Esophagus muscularis mucosa (tissue), 4 donors: ENCODE measurements around the gene PKP1. TPM values are rescaled to one million over a fixed set of nuclear protein-coding genes. Genes with fewer than 3 reads are reported as not detected.

ENCODE experiments used
- DNase-seq: peaks from one replicate; pipeline ENCODE4 v3.0.0-alpha.2; 2017; ENCODE audit errors: extremely low spot score
- H3K27ac ChIP-seq, 4 donors: fragments of 200-600 bp; sonication (generic); replicated peaks in 1 of 4; 1 replicate in 3 of 4; 2 replicates in 1 of 4; pipeline ENCODE4 v1.5.1; 2016 to 2019; ENCODE audit warnings: mild to moderate bottlenecking in 1 of 4
- H3K27me3 ChIP-seq, 4 donors: fragments of 200-600 bp; sonication (generic); one replicate each; pipeline versions ENCODE4 v1.5.1 to v1.6.0; 2016 to 2019
- H3K36me3 ChIP-seq, 4 donors: fragments of 200-600 bp; sonication (generic); one replicate each; pipeline ENCODE4 v1.5.1; 2016 to 2019
- H3K4me1 ChIP-seq, 4 donors: fragments of 200-600 bp; sonication (generic); one replicate each; pipeline ENCODE4 v1.5.1; 2016 to 2019
- H3K4me3 ChIP-seq, 4 donors: fragments of 200-600 bp; sonication (generic); 1 replicate in 2 of 4; 2 replicates in 2 of 4; pipeline ENCODE4 v1.5.1; 2016 to 2019; ENCODE audit warnings: mild to moderate bottlenecking in 4 of 4, moderate library complexity in 1 of 4
- H3K9me3 ChIP-seq, 4 donors: fragments of 200-600 bp; sonication (generic); 1 replicate in 3 of 4; 2 replicates in 1 of 4; pipeline ENCODE4 v1.5.1; 2016 to 2019
- EP300 ChIP-seq: sonication (generic); formaldehyde crosslinking; IDR thresholded peaks from one replicate; pipeline ENCODE4 v1.6.1; 2017; ENCODE audit warnings: antibody characterized with exemption
- POLR2A ChIP-seq: fragments of 450-650 bp; IDR thresholded peaks from one replicate; pipeline ENCODE4 v1.6.1; 2017; ENCODE audit warnings: antibody characterized with exemption, moderate library complexity, mild to moderate bottlenecking, low read depth
- POLR2AphosphoS5 ChIP-seq, 2 donors: sonication (generic); formaldehyde crosslinking; IDR thresholded peaks; one replicate each; pipeline ENCODE4 v1.6.1; 2017; ENCODE audit warnings: antibody characterized with exemption in 2 of 2
- WGBS: methylation state at CpG from one replicate; pipeline ENCODE4 v1.1.5; 2018; 5-methylcytosine and 5-hydroxymethylcytosine counted together
- intact Hi-C: fragments of 100-400 bp; cut with DNase I; formaldehyde crosslinking; loops from one replicate; pipeline ENCODE4 v1.15.1; 2023
- total RNA-seq, 4 donors: library from RNA; depleted of rRNA; stranded (reverse); fragments of >200 nt; gene quantifications; one replicate each; pipeline versions ENCODE4 v1.1.0 to v1.2.1, GENCODE V29; 2016
- TF ChIP-seq, protein P1 (sequence below), 3 experiments: fragments of 200-600 bp in 2 of 3; fragments of 450-650 bp in 1 of 3; sonication (generic) in 2 of 3; IDR thresholded peaks; one replicate each; pipeline ENCODE4 v1.5.1; 2017 to 2019; ENCODE audit warnings: antibody characterized with exemption in 3 of 3, mild to moderate bottlenecking in 2 of 3, moderate library complexity in 1 of 3

Gene PKP1
- total RNA-seq, 4 donors from 2014 or later, result 0.50 to 1.9 (median 1.3) TPM

DNA sequence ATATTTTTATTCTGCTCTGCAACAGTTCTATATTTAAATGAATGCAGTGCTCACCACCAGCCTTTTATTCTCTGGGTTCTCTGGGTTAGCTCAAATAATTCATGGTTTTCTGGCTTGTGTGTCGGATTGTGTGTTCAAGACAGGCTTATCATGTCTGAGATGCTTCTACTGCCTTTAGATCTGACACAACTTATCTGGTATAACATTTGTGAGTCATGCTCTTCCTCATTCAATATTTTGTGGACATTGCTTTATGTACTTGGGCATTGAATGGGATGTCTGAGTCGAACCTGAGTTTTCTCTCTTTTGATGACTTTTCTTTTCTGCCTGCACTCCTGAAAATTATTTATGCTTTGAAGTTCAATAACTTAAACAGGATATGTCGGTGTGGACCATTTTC, 17.6 kb upstream of the PKP1 start:
- Histone ChIP-seq H3K27me3 (peaks cover 0 to 41% (median 0%) of the 10 kb centered on the region in 4 donors), H3K36me3 (no peaks in the 10 kb centered on the region), H3K4me1 (no peaks in the 10 kb centered on the region), H3K4me3 (no peak overlapping the region), H3K27ac (no peak overlapping the region), H3K9me3 (no peaks in the 10 kb centered on the region)
- intact Hi-C loops, result no loop called here
- no peak for TF ChIP-seq POLR2A
- no peak for TF ChIP-seq EP300
- no peak for TF ChIP-seq POLR2AphosphoS5 (IDR thresholded peaks at IDR 0.05)
- TF ChIP-seq, protein P1, sequence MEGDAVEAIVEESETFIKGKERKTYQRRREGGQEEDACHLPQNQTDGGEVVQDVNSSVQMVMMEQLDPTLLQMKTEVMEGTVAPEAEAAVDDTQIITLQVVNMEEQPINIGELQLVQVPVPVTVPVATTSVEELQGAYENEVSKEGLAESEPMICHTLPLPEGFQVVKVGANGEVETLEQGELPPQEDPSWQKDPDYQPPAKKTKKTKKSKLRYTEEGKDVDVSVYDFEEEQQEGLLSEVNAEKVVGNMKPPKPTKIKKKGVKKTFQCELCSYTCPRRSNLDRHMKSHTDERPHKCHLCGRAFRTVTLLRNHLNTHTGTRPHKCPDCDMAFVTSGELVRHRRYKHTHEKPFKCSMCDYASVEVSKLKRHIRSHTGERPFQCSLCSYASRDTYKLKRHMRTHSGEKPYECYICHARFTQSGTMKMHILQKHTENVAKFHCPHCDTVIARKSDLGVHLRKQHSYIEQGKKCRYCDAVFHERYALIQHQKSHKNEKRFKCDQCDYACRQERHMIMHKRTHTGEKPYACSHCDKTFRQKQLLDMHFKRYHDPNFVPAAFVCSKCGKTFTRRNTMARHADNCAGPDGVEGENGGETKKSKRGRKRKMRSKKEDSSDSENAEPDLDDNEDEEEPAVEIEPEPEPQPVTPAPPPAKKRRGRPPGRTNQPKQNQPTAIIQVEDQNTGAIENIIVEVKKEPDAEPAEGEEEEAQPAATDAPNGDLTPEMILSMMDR (IDR thresholded peaks at IDR 0.05), result no peak
- WGBS, result 69% methylated on average over 3 of the region's 3 CpGs
- DNase-seq, result no peak

DNA sequence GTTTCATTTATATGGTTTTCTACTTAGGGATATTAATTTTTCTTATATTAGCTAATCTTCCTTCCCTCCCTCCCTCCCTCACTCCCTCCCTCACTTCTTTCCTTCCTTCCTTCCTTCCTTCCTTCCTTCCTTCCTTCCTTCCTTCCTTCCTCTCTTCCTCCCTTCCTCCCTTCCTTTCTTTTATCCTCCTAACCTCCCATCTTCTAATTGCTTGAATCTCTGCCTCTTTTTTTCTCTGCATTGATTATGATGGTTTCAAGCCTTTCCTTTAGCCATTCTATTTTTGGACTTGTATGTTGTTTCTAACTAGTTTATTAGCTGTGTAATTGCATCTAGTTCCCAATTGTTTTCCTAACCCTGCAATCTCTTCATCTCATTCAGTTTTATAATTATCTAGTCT, 17.0 kb upstream of the PKP1 start:
- Histone ChIP-seq H3K36me3 (no peaks in the 10 kb centered on the region), H3K27me3 (peaks cover 0 to 40% (median 0%) of the 10 kb centered on the region in 4 donors), H3K4me3 (no peak overlapping the region), H3K27ac (no peak overlapping the region), H3K4me1 (no peaks in the 10 kb centered on the region), H3K9me3 (no peaks in the 10 kb centered on the region)
- no peak for TF ChIP-seq POLR2AphosphoS5 (IDR thresholded peaks at IDR 0.05)
- TF ChIP-seq, protein P1 (IDR thresholded peaks at IDR 0.05), result no peak
- no peak for TF ChIP-seq POLR2A
- TF ChIP-seq EP300, result no peak
- DNase-seq, result no peak
- intact Hi-C loops, result no loop called here

DNA sequence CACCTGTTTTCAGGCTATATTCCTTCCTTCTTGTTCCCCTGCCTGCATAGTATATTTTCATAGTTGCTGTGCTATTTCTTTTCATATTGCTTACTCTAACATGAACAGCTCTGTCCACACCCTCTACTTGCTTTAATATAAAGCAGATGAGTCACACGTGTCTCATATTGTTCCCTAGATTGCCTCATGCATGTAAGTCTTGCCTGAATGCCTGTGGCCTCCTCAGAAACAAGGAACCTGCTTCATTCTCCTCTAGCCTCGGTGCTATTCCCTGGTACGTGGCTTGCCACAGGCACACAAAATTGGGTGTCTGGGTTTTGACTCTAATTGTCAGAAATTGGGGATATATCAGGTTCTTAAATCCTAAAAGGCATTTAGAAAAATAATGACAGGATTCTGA, 16.5 kb upstream of the PKP1 start:
- H3K4me1 ChIP-seq, result no peaks in the 10 kb centered on the region
- no peak for DNase-seq
- H3K36me3 ChIP-seq, result no peaks in the 10 kb centered on the region
- no peak overlapping the region for H3K27ac ChIP-seq
- H3K9me3 ChIP-seq, result no peaks in the 10 kb centered on the region
- 71% methylated on average over 3 of the region's 3 CpGs for WGBS
- peaks cover 0 to 35% (median 0%) of the 10 kb centered on the region in 4 donors for H3K27me3 ChIP-seq
- no peak overlapping the region for H3K4me3 ChIP-seq
- no peak for TF ChIP-seq POLR2AphosphoS5 (IDR thresholded peaks at IDR 0.05)
- TF ChIP-seq POLR2A, result no peak
- TF ChIP-seq, protein P1 (IDR thresholded peaks at IDR 0.05), result no peak
- no peak for TF ChIP-seq EP300
- intact Hi-C loops, result no loop called here

GRCh38 chr1:201267481-201268229, 15.7 kb upstream of the PKP1 start:
- intact Hi-C loops, result no loop called here
- Histone ChIP-seq H3K36me3 (no peaks in the 10 kb centered on the region), H3K4me1 (no peaks in the 10 kb centered on the region), H3K9me3 (no peaks in the 10 kb centered on the region), H3K27ac (no peak overlapping the region), H3K4me3 (no peak overlapping the region), H3K27me3 (peaks cover 0 to 30% (median 0%) of the 10 kb centered on the region in 4 donors)
- 89% methylated on average over 14 of the region's 14 CpGs for WGBS
- DNase-seq, result no peak
- no peak for TF ChIP-seq POLR2A
- no peak for TF ChIP-seq EP300
- TF ChIP-seq, protein P1 (IDR thresholded peaks at IDR 0.05), result no peak
- no peak for TF ChIP-seq POLR2AphosphoS5 (IDR thresholded peaks at IDR 0.05)
